B cell (primary cell): ENCODE measurements around the gene SLC7A6OS.

Source experiments
- EZH2 ChIP-seq: IDR thresholded peaks from 2 replicates; pipeline ENCODE4 v1.6.1; 2012; ENCODE audit warnings: borderline replicate concordance, low read depth, mild to moderate bottlenecking, moderate library complexity, low read length; ENCODE audit not compliant: insufficient read depth, poor library complexity, severe bottlenecking
- TF ChIP-seq, protein P1 (sequence below): fragments of 200-600 bp; IDR thresholded peaks from one replicate; pipeline ENCODE4 v1.8.0; 2022; ENCODE audit warnings: antibody characterized with exemption, mild to moderate bottlenecking

DNA sequence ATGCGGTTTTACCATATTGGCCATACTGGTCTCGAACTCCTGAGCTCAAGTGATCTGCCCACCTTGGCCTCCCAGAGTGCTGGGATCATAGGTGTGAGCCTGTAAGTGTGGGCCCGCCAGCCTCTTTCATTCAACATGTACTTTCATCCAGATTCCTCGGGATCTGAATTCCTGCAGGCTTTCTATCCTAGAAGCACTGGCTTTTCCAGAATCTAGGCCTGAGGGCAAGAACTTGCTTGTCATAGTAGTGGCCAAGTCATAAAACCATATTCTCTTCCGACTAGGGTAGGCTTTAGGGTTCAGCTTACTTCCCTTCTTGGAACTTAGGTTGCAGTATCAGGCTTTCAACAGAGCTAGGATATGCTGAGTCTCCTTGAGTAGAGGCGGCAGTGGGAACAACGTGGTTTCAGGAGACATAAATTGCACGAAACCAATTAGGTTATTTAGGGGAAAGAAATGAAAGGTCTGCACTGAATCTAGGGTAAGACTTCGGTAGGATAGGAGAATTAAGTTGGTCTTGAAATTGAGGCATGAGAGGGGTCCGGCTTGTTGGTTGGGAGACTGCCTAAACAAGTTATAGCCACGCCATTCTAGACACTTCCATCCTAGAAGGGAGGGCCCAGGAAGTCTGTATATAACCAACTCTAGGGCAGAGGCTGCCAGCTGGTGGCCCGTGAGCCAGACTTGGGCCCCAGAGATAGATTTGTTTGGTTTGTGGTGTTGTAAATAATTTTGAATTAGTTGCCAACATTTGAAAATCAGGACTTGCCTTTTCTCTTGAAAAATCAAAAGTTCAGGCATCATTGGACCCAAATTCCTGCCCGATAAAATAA is 30.8 kb downstream of the SLC7A6OS start:
- TF ChIP-seq, protein P1, sequence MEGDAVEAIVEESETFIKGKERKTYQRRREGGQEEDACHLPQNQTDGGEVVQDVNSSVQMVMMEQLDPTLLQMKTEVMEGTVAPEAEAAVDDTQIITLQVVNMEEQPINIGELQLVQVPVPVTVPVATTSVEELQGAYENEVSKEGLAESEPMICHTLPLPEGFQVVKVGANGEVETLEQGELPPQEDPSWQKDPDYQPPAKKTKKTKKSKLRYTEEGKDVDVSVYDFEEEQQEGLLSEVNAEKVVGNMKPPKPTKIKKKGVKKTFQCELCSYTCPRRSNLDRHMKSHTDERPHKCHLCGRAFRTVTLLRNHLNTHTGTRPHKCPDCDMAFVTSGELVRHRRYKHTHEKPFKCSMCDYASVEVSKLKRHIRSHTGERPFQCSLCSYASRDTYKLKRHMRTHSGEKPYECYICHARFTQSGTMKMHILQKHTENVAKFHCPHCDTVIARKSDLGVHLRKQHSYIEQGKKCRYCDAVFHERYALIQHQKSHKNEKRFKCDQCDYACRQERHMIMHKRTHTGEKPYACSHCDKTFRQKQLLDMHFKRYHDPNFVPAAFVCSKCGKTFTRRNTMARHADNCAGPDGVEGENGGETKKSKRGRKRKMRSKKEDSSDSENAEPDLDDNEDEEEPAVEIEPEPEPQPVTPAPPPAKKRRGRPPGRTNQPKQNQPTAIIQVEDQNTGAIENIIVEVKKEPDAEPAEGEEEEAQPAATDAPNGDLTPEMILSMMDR, result no peak
- TF ChIP-seq EZH2, result no peak
